ENCODE results near the gene DPH7. TPM values are rescaled to one million over a fixed set of nuclear protein-coding genes. Genes with fewer than 3 reads are reported as not detected.

Gene DPH7
- total and polyA plus RNA-seq, 2 of the 8 experiments (the other 6 are each of a cell fraction or from before 2014, with no cell fraction given), result 44.6 to 45.5 TPM

DNA sequence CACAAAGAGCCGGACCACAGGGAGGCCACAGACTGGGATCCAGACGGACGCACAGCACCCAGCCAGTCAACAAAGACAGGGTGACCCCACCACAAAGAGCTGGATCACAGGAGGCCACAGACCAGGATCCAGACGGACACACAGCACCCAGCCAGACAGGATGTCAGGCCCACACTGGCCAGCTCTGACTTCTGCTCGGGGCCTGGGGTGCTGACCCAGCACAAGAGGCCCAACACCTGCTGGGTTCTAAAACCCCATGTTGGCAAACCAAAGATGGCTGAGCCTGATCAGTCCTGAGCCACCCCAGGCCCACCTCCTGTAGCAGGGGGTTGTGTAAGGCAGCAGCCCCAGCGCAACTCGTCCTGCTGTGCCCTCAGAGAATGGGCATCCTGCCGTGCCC is 5.2 kb upstream of the DPH7 start:
- H3K23ac ChIP-seq (ENCODE audit: insufficient read length), result no peak overlapping the region
- no peak overlapping the region for H3K56ac ChIP-seq (replicated peaks; ENCODE audit: insufficient read length, low read depth, low read length)
- no peak overlapping the region for H2AFZ ChIP-seq (ENCODE audit: low read length)
- no peak overlapping the region for H3K4me2 ChIP-seq (ENCODE audit: insufficient read depth in 1 of 2, low read depth in 2 of 2, low read length in 2 of 2)
- no peak overlapping the region for H3K4ac ChIP-seq (replicated peaks; ENCODE audit: insufficient read length, low read depth, low read length)
- peaks cover 28% of the 10 kb centered on the region for H3K79me1 ChIP-seq (ENCODE audit: low read depth, low read length)
- H2BK5ac ChIP-seq (ENCODE audit: low read depth, low read length), result no peak overlapping the region; the same call in 1 of the 2 replicates
- no peak overlapping the region for H4K8ac ChIP-seq (ENCODE audit: extremely low read depth, insufficient read depth, low read length)
- FAIRE-seq, result no peak
- H3K4me1 ChIP-seq (replicated peaks in 1 of 4; ENCODE audit: control insufficient read depth in 3 of 4, insufficient read depth in 4 of 4, low read length in 3 of 4), result peaks cover 0 to 15% (median 6%) of the 10 kb centered on the region in 4 experiments; a peak in 5 of 7 replicates
- no peak for DNase-seq (ENCODE audit: low read depth in 1 of 2, low spot score in 2 of 2)
- H2AK5ac ChIP-seq (ENCODE audit: low read depth, low read length), result no peak overlapping the region
- no peak overlapping the region for H3K18ac ChIP-seq (ENCODE audit: extremely low read depth, low read length)
- no peak overlapping the region for H4K91ac ChIP-seq (replicated peaks; ENCODE audit: insufficient read length, low read length)
- H2BK120ac ChIP-seq (replicated peaks; ENCODE audit: low read depth, low read length), result no peak overlapping the region
- no peak overlapping the region for H2BK12ac ChIP-seq (ENCODE audit: low read depth, low read length)
- H3K4me3 ChIP-seq (ENCODE audit: extremely low read depth in 1 of 4, insufficient read depth in 2 of 4, low read depth in 3 of 4, low read length in 4 of 4), result no peak overlapping the region
- H3K36me3 ChIP-seq (ENCODE audit: control insufficient read depth in 2 of 4, insufficient read depth in 4 of 4, low read length in 3 of 4), result peaks cover 32 to 67% (median 51%) of the 10 kb centered on the region in 4 experiments
- H3K79me2 ChIP-seq (ENCODE audit: control insufficient read depth in 1 of 2, insufficient read depth in 2 of 2, low read length in 2 of 2), result peaks cover 0 to 13% of the 10 kb centered on the region in 2 experiments; a peak in 2 of 4 replicates
- H3K27me3 ChIP-seq (replicated peaks in 1 of 4; ENCODE audit: control insufficient read depth in 3 of 4, extremely low read depth in 1 of 4, insufficient read depth in 3 of 4, low read length in 3 of 4), result no peaks in the 10 kb centered on the region
- H2BK20ac ChIP-seq (ENCODE audit: low read length), result no peak overlapping the region
- H2BK15ac ChIP-seq (ENCODE audit: low read length), result no peak overlapping the region
- 94% methylated on average over 8 of the region's 8 CpGs; no CpG with 5 or more reads in 1 of the 2 experiments for WGBS, 2 experiments (ENCODE audit: extremely low coverage in 1 of 2, insufficient coverage in 1 of 2, insufficient read length in 1 of 2, insufficient replicate concordance in 2 of 2, low coverage in 1 of 2, low lambda C conversion rate in 2 of 2, missing lambda C conversion rate in 1 of 2)
- CTCF ChIA-PET (ENCODE audit: partially characterized antibody), result interaction anchor here (0.7 to 5.9 kb wide), 10 partner anchors 8 to 88 kb away, joined by 3 to 46 read pairs (median 4); no protein-coding TSS in a partner anchor
- H4K20me1 ChIP-seq (replicated peaks in 1 of 2; ENCODE audit: control insufficient read depth in 1 of 2, insufficient read depth in 2 of 2, low read length in 2 of 2), result peaks cover 22 to 58% of the 10 kb centered on the region in 2 experiments
- H3K9ac ChIP-seq (replicated peaks in 1 of 4; ENCODE audit: extremely low read depth in 1 of 4, low read depth in 3 of 4, low read length in 3 of 4), result no peak overlapping the region
- POLR2A ChIA-PET (ENCODE audit: partially characterized antibody), result interaction anchor here (3.2 kb wide), 1 partner anchor 10 kb away, joined by 13 read pairs; no protein-coding TSS in a partner anchor
- H3K27ac ChIP-seq (ENCODE audit: low read depth, low read length), result no peak overlapping the region
- no peak overlapping the region for H4K5ac ChIP-seq (ENCODE audit: insufficient read length, low read depth, low read length)
- no peaks in the 10 kb centered on the region for H3K9me3 ChIP-seq (ENCODE audit: insufficient read depth in 2 of 2, low read depth in 1 of 2, low read length in 1 of 2)
- H3K14ac ChIP-seq (ENCODE audit: insufficient read length), result no peak overlapping the region
- H3K23me2 ChIP-seq (ENCODE audit: low read depth, low read length), result no peaks in the 10 kb centered on the region
- TF ChIP-seq, protein P1, sequence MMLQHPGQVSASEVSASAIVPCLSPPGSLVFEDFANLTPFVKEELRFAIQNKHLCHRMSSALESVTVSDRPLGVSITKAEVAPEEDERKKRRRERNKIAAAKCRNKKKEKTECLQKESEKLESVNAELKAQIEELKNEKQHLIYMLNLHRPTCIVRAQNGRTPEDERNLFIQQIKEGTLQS (IDR thresholded peaks at IDR 0.05; ENCODE audit: insufficient read depth, low read depth, low read length), result no peak
- TF ChIP-seq KDM1A (IDR thresholded peaks at IDR 0.05; ENCODE audit: borderline replicate concordance, low read length), result no peak
- no peak for TF ChIP-seq PHF8 (conservative IDR thresholded peaks at IDR 0.05; ENCODE audit: low read depth, low read length)
- TF ChIP-seq, protein P2, sequence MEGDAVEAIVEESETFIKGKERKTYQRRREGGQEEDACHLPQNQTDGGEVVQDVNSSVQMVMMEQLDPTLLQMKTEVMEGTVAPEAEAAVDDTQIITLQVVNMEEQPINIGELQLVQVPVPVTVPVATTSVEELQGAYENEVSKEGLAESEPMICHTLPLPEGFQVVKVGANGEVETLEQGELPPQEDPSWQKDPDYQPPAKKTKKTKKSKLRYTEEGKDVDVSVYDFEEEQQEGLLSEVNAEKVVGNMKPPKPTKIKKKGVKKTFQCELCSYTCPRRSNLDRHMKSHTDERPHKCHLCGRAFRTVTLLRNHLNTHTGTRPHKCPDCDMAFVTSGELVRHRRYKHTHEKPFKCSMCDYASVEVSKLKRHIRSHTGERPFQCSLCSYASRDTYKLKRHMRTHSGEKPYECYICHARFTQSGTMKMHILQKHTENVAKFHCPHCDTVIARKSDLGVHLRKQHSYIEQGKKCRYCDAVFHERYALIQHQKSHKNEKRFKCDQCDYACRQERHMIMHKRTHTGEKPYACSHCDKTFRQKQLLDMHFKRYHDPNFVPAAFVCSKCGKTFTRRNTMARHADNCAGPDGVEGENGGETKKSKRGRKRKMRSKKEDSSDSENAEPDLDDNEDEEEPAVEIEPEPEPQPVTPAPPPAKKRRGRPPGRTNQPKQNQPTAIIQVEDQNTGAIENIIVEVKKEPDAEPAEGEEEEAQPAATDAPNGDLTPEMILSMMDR (IDR thresholded peaks at IDR 0.05; ENCODE audit: control extremely low read depth in 1 of 3, insufficient read depth in 1 of 3, low read depth in 1 of 3, low read length in 3 of 3), result no peak
- TF ChIP-seq, protein P3, sequence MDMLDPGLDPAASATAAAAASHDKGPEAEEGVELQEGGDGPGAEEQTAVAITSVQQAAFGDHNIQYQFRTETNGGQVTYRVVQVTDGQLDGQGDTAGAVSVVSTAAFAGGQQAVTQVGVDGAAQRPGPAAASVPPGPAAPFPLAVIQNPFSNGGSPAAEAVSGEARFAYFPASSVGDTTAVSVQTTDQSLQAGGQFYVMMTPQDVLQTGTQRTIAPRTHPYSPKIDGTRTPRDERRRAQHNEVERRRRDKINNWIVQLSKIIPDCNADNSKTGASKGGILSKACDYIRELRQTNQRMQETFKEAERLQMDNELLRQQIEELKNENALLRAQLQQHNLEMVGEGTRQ (IDR thresholded peaks at IDR 0.05; ENCODE audit: low read length), result no peak
